ENCODE results near the gene MAPKAP1.

- TF ChIP-seq GATA2 (IDR thresholded peaks at IDR 0.05; ENCODE audit: low read depth, low read length): no peak
- TF ChIP-seq GATA3 (IDR thresholded peaks at IDR 0.05; ENCODE audit: low read depth, low read length): no peak
These were observed 315.3 kb downstream of the MAPKAP1 start for GRCh38 chr9:125391704-125392103.

Measured in SH-SY5Y (cell line).